RWPE2 (cell line): Measurements from ENCODE around the gene DUSP6.
A peak's percentile ranks its signal among the peaks of the same experiment; 100 is the strongest.

Experiments
- ATAC-seq: fragments of 200-7000 bp; cut with Tn5 transposase; 3 replicates; pipeline ENCODE4 v1.9.1; 2021; ENCODE audit warnings: low read depth
- DNase-seq: peaks from one replicate; pipeline ENCODE4 v3.0.0-alpha.2; 2020; ENCODE audit warnings: low spot score
- H3K27ac ChIP-seq: fragments of 450-650 bp; 2 replicates; pipeline ENCODE4 v1.5.1; 2017; ENCODE audit warnings: mild to moderate bottlenecking; ENCODE audit not compliant: poor library complexity, severe bottlenecking
- H3K27me3 ChIP-seq: fragments of 250-450 bp; sonication (Bioruptor Pico); 2 replicates; pipeline ENCODE4 v1.5.1; 2021; ENCODE audit warnings: mild to moderate bottlenecking, moderate library complexity; ENCODE audit not compliant: insufficient read depth, poor library complexity, severe bottlenecking
- H3K36me3 ChIP-seq: fragments of 250-450 bp; sonication (Bioruptor Pico); 2 replicates; pipeline ENCODE4 v1.5.1; 2020; ENCODE audit warnings: low read depth, mild to moderate bottlenecking, moderate library complexity
- H3K4me1 ChIP-seq: fragments of 250-450 bp; sonication (Bioruptor Pico); 2 replicates; pipeline ENCODE4 v1.5.1; 2021; ENCODE audit warnings: mild to moderate bottlenecking, moderate library complexity; ENCODE audit not compliant: insufficient read depth, poor library complexity, severe bottlenecking
- H3K4me3 ChIP-seq: fragments of 250-450 bp; sonication (Bioruptor Pico); 2 replicates; pipeline ENCODE4 v1.5.1; 2021; ENCODE audit warnings: mild to moderate bottlenecking, moderate library complexity; ENCODE audit not compliant: severe bottlenecking
- H3K9me3 ChIP-seq: fragments of 250-450 bp; sonication (Bioruptor Pico); 2 replicates; pipeline ENCODE4 v1.5.1; 2021; ENCODE audit warnings: mild to moderate bottlenecking, moderate library complexity; ENCODE audit not compliant: severe bottlenecking
- TF ChIP-seq, protein P1 (sequence below): fragments of 450-650 bp; IDR thresholded peaks from one replicate; pipeline ENCODE4 v1.5.1; 2017; ENCODE audit warnings: mild to moderate bottlenecking, moderate library complexity; ENCODE audit not compliant: poor library complexity, severe bottlenecking

The DUSP6 gene

GRCh38 chr12:89350630-89351488 lies 1.4 kb downstream of the DUSP6 start:
- peak overlapping the region; percentile 78 for H3K4me3 ChIP-seq
- ATAC-seq = no peak
- H3K36me3 ChIP-seq = peaks cover 51% of the 10 kb centered on the region
- peaks cover 30% of the 10 kb centered on the region for H3K4me1 ChIP-seq
- TF ChIP-seq, protein P1, sequence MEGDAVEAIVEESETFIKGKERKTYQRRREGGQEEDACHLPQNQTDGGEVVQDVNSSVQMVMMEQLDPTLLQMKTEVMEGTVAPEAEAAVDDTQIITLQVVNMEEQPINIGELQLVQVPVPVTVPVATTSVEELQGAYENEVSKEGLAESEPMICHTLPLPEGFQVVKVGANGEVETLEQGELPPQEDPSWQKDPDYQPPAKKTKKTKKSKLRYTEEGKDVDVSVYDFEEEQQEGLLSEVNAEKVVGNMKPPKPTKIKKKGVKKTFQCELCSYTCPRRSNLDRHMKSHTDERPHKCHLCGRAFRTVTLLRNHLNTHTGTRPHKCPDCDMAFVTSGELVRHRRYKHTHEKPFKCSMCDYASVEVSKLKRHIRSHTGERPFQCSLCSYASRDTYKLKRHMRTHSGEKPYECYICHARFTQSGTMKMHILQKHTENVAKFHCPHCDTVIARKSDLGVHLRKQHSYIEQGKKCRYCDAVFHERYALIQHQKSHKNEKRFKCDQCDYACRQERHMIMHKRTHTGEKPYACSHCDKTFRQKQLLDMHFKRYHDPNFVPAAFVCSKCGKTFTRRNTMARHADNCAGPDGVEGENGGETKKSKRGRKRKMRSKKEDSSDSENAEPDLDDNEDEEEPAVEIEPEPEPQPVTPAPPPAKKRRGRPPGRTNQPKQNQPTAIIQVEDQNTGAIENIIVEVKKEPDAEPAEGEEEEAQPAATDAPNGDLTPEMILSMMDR = no peak
- no peaks in the 10 kb centered on the region for H3K9me3 ChIP-seq
- H3K27ac ChIP-seq = peak overlapping the region; percentile 99
- H3K27me3 ChIP-seq = no peaks in the 10 kb centered on the region
- DNase-seq = no peak

DNA sequence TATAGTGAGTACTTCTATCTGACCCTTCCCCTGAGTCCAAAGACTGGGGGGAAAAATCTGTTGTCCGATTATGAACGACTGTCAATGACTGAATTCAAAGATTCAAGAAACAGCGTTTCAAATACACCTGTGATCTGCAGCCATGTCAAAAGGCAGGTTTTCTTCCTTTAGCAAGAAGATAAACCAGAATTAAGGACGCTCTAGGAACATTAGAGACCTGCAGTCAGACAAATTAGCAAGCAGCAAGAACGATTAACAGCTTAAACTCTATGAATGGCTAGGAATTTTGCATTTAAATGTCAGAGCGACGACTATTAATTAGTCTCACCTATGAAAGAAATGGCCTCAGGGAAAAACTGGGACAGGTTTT lies 2.1 kb downstream of the DUSP6 start:
- Histone ChIP-seq H3K27me3 (no peaks in the 10 kb centered on the region), H3K4me1 (peaks cover 24% of the 10 kb centered on the region), H3K9me3 (no peaks in the 10 kb centered on the region), H3K4me3 (peak overlapping the region; percentile 78), H3K27ac (peak overlapping the region; percentile 99), H3K36me3 (peaks cover 51% of the 10 kb centered on the region)
- ATAC-seq = no peak
- no peak for DNase-seq
- TF ChIP-seq, protein P1 = no peak

DNA sequence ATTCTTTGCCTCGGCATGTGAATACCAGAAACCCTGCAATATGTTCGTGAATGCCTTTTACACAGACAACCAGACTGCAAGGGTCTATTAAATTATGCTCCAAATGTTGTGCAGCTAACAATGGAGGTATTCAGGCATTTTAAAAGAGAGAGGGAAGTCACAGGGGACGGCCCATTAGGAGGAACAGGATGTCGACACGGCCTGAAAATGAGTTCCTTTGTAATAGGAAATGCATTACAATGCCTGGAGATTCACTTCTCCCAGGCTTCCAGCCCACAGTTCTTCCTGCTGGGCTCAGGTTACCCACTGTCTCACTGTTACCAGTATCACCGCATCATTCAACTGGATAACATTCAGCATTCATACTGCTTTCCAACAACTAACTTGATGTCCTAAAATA lies 2.5 kb downstream of the DUSP6 start:
- H3K9me3 ChIP-seq = no peaks in the 10 kb centered on the region
- no peak for DNase-seq
- TF ChIP-seq, protein P1 = no peak
- ATAC-seq = no peak
- H3K36me3 ChIP-seq = peaks cover 51% of the 10 kb centered on the region
- H3K27me3 ChIP-seq = no peaks in the 10 kb centered on the region
- peaks cover 24% of the 10 kb centered on the region for H3K4me1 ChIP-seq
- H3K27ac ChIP-seq = peak overlapping the region; percentile 99
- peak overlapping the region; percentile 78 for H3K4me3 ChIP-seq

- DNase-seq (no peak), ATAC-seq (no peak)
- peaks cover 51% of the 10 kb centered on the region for H3K36me3 ChIP-seq
- no peaks in the 10 kb centered on the region for H3K9me3 ChIP-seq
- peak overlapping the region; percentile 99 for H3K27ac ChIP-seq
- peak overlapping the region; percentile 78 for H3K4me3 ChIP-seq
- peaks cover 24% of the 10 kb centered on the region for H3K4me1 ChIP-seq
- H3K27me3 ChIP-seq = no peaks in the 10 kb centered on the region
- TF ChIP-seq, protein P1 = no peak
Measured at GRCh38 chr12:89348894-89349699, 3.2 kb downstream of the DUSP6 start.
